HEK293 (cell line): ENCODE measurements around the gene ART5.

ENCODE experiments used
- CTCF ChIA-PET: fragments of 350-600 bp; formaldehyde crosslinking; extraction: SDS; loops from one replicate; lab custom pipeline; 2021; ENCODE audit warnings: antibody characterized with exemption; lab: Yijun Ruan, JAX
- POLR2A ChIA-PET: fragments of 300-600 bp; formaldehyde crosslinking; extraction: SDS; loops from one replicate; lab custom pipeline; 2020; ENCODE audit warnings: antibody characterized with exemption, inconsistent platforms; lab: Yijun Ruan, JAX
- H3K27ac ChIP-seq: fragments of 200-500 bp; sonication (Bioruptor generic); 2 replicates; pipeline ENCODE4 v1.5.1; 2014; ENCODE audit warnings: low read depth, low read length, control low read depth, inconsistent platforms; ENCODE audit errors: extremely low read depth
- H3K36me3 ChIP-seq, 2 experiments: fragments of 200-500 bp in 1 of 2; sonication (Bioruptor generic) in 1 of 2; 1 replicate in 1 of 2; 2 replicates in 1 of 2; pipeline ENCODE4 v1.5.1; 2014 to 2017; ENCODE audit warnings: inconsistent platforms in 2 of 2, low read length in 2 of 2; ENCODE audit not compliant: control insufficient read depth in 2 of 2, insufficient read depth in 1 of 2
- H3K4me1 ChIP-seq: fragments of 200-500 bp; sonication (Bioruptor generic); 2 replicates; pipeline ENCODE4 v1.5.1; 2014; ENCODE audit warnings: mild to moderate bottlenecking, low read length, inconsistent platforms; ENCODE audit not compliant: control insufficient read depth, insufficient read depth
- H3K4me3 ChIP-seq: 2 replicates; pipeline ENCODE4 v1.5.1; 2011; ENCODE audit warnings: low read depth, mild to moderate bottlenecking, control low read depth, low read length, moderate library complexity
- H3K9me3 ChIP-seq: fragments of 200-500 bp; sonication (Bioruptor generic); 2 replicates; pipeline ENCODE4 v1.5.1; 2014; ENCODE audit warnings: low read depth, low read length, inconsistent platforms; ENCODE audit not compliant: control insufficient read depth, insufficient read depth
- EGR2 ChIP-seq: fragments of 450-650 bp; formaldehyde crosslinking; IDR thresholded peaks from 2 replicates; pipeline ENCODE4 v1.5.1; 2016; ENCODE audit warnings: low read depth, missing biosample characterization, missing genetic modification characterization
- GFI1B ChIP-seq: fragments of 450-650 bp; formaldehyde crosslinking; IDR thresholded peaks from 2 replicates; pipeline ENCODE4 v1.5.1; 2016; ENCODE audit warnings: missing biosample characterization, missing genetic modification characterization
- KLF10 ChIP-seq: fragments of 450-650 bp; IDR thresholded peaks from 2 replicates; pipeline ENCODE4 v1.5.1; 2018; ENCODE audit warnings: missing biosample characterization, mild to moderate bottlenecking, missing genetic modification characterization
- SCRT2 ChIP-seq: fragments of 450-650 bp; formaldehyde crosslinking; IDR thresholded peaks from 2 replicates; pipeline ENCODE4 v1.5.1; 2016; ENCODE audit warnings: missing biosample characterization, missing genetic modification characterization
- SP3 ChIP-seq: fragments of 450-650 bp; formaldehyde crosslinking; IDR thresholded peaks from 2 replicates; pipeline ENCODE4 v1.5.1; 2016; ENCODE audit warnings: missing biosample characterization, missing genetic modification characterization
- TRIM28 ChIP-seq: IDR thresholded peaks from 2 replicates; pipeline ENCODE4 v1.6.1; 2011; ENCODE audit warnings: low read length, control low read depth, borderline replicate concordance
- YY2 ChIP-seq: fragments of 450-650 bp; formaldehyde crosslinking; IDR thresholded peaks from 2 replicates; pipeline ENCODE4 v1.5.1; 2016; ENCODE audit warnings: missing biosample characterization, missing genetic modification characterization
- ZBTB48 ChIP-seq: fragments of 450-650 bp; formaldehyde crosslinking; IDR thresholded peaks from 2 replicates; pipeline ENCODE4 v1.5.1; 2016; ENCODE audit warnings: missing biosample characterization, missing genetic modification characterization
- ZNF133 ChIP-seq: fragments of 450-650 bp; formaldehyde crosslinking; IDR thresholded peaks from 2 replicates; pipeline ENCODE4 v1.5.1; 2016; ENCODE audit warnings: missing biosample characterization, missing genetic modification characterization
- ZNF138 ChIP-seq: fragments of 450-650 bp; formaldehyde crosslinking; IDR thresholded peaks from 2 replicates; pipeline ENCODE4 v1.5.1; 2016; ENCODE audit warnings: missing biosample characterization, missing genetic modification characterization, borderline replicate concordance
- ZNF16 ChIP-seq: fragments of 450-650 bp; formaldehyde crosslinking; IDR thresholded peaks from 2 replicates; pipeline ENCODE4 v1.5.1; 2016; ENCODE audit warnings: low read depth, missing biosample characterization, missing genetic modification characterization
- ZNF169 ChIP-seq: fragments of 450-650 bp; formaldehyde crosslinking; IDR thresholded peaks from 2 replicates; pipeline ENCODE4 v1.5.1; 2016; ENCODE audit warnings: missing biosample characterization, missing genetic modification characterization
- ZNF2 ChIP-seq: fragments of 450-650 bp; formaldehyde crosslinking; IDR thresholded peaks from 2 replicates; pipeline ENCODE4 v1.5.1; 2016; ENCODE audit warnings: missing biosample characterization, missing genetic modification characterization
- ZNF214 ChIP-seq: fragments of 450-650 bp; formaldehyde crosslinking; IDR thresholded peaks from 2 replicates; pipeline ENCODE4 v1.5.1; 2017; ENCODE audit warnings: missing biosample characterization, mild to moderate bottlenecking, missing genetic modification characterization, borderline replicate concordance
- ZNF324 ChIP-seq: fragments of 450-650 bp; formaldehyde crosslinking; IDR thresholded peaks from 2 replicates; pipeline ENCODE4 v1.5.1; 2016; ENCODE audit warnings: missing biosample characterization, missing genetic modification characterization
- ZNF426 ChIP-seq: fragments of 450-650 bp; formaldehyde crosslinking; IDR thresholded peaks from 2 replicates; pipeline ENCODE4 v1.5.1; 2017; ENCODE audit warnings: missing biosample characterization, missing genetic modification characterization, mild to moderate bottlenecking, inconsistent platforms, moderate library complexity
- ZNF530 ChIP-seq: fragments of 450-650 bp; formaldehyde crosslinking; IDR thresholded peaks from 2 replicates; pipeline ENCODE4 v1.5.1; 2016; ENCODE audit warnings: low read depth, missing biosample characterization, missing genetic modification characterization
- ZNF629 ChIP-seq: fragments of 450-650 bp; formaldehyde crosslinking; IDR thresholded peaks from 2 replicates; pipeline ENCODE4 v1.5.1; 2017; ENCODE audit warnings: missing biosample characterization, missing genetic modification characterization
- ZNF670 ChIP-seq: fragments of 450-650 bp; formaldehyde crosslinking; IDR thresholded peaks from 2 replicates; pipeline ENCODE4 v1.5.1; 2016; ENCODE audit warnings: missing biosample characterization, missing genetic modification characterization, low read depth
- ZNF747 ChIP-seq: fragments of 450-650 bp; formaldehyde crosslinking; IDR thresholded peaks from 2 replicates; pipeline ENCODE4 v1.5.1; 2016; ENCODE audit warnings: missing biosample characterization, missing genetic modification characterization
- ZNF843 ChIP-seq: fragments of 450-650 bp; formaldehyde crosslinking; IDR thresholded peaks from 2 replicates; pipeline ENCODE4 v1.5.1; 2016; ENCODE audit warnings: missing biosample characterization, missing genetic modification characterization
- TF ChIP-seq, protein P1 (sequence below): fragments of 450-650 bp; formaldehyde crosslinking; conservative IDR thresholded peaks from 2 replicates; pipeline ENCODE4 v1.5.1; 2016; ENCODE audit warnings: low read depth, missing biosample characterization, missing genetic modification characterization
- TF ChIP-seq, protein P2 (sequence below): fragments of 450-650 bp; formaldehyde crosslinking; IDR thresholded peaks from 2 replicates; pipeline ENCODE4 v1.5.1; 2016; ENCODE audit warnings: missing biosample characterization, missing genetic modification characterization
- TF ChIP-seq, protein P3 (sequence below): fragments of 450-650 bp; formaldehyde crosslinking; IDR thresholded peaks from 2 replicates; pipeline ENCODE4 v1.5.1; 2017; ENCODE audit warnings: missing biosample characterization, missing genetic modification characterization

Gene ART5

GRCh38 chr11:3635641-3636375 is 6.0 kb downstream of the ART5 start:
- Histone ChIP-seq H3K36me3 (no peaks in the 10 kb centered on the region), H3K4me1 (no peaks in the 10 kb centered on the region), H3K9me3 (no peaks in the 10 kb centered on the region), H3K4me3 (no peak overlapping the region), H3K27ac (no peak overlapping the region)
- no peak for TF ChIP-seq ZNF629 (tag by site-specific recombination)
- TF ChIP-seq, protein P1, sequence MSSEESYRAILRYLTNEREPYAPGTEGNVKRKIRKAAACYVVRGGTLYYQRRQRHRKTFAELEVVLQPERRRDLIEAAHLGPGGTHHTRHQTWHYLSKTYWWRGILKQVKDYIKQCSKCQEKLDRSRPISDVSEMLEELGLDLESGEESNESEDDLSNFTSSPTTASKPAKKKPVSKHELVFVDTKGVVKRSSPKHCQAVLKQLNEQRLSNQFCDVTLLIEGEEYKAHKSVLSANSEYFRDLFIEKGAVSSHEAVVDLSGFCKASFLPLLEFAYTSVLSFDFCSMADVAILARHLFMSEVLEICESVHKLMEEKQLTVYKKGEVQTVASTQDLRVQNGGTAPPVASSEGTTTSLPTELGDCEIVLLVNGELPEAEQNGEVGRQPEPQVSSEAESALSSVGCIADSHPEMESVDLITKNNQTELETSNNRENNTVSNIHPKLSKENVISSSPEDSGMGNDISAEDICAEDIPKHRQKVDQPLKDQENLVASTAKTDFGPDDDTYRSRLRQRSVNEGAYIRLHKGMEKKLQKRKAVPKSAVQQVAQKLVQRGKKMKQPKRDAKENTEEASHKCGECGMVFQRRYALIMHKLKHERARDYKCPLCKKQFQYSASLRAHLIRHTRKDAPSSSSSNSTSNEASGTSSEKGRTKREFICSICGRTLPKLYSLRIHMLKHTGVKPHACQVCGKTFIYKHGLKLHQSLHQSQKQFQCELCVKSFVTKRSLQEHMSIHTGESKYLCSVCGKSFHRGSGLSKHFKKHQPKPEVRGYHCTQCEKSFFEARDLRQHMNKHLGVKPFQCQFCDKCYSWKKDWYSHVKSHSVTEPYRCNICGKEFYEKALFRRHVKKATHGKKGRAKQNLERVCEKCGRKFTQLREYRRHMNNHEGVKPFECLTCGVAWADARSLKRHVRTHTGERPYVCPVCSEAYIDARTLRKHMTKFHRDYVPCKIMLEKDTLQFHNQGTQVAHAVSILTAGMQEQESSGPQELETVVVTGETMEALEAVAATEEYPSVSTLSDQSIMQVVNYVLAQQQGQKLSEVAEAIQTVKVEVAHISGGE (tag by site-specific recombination) = no peak
- no peak for TF ChIP-seq ZNF843 (tag by site-specific recombination)
- TF ChIP-seq, protein P2, sequence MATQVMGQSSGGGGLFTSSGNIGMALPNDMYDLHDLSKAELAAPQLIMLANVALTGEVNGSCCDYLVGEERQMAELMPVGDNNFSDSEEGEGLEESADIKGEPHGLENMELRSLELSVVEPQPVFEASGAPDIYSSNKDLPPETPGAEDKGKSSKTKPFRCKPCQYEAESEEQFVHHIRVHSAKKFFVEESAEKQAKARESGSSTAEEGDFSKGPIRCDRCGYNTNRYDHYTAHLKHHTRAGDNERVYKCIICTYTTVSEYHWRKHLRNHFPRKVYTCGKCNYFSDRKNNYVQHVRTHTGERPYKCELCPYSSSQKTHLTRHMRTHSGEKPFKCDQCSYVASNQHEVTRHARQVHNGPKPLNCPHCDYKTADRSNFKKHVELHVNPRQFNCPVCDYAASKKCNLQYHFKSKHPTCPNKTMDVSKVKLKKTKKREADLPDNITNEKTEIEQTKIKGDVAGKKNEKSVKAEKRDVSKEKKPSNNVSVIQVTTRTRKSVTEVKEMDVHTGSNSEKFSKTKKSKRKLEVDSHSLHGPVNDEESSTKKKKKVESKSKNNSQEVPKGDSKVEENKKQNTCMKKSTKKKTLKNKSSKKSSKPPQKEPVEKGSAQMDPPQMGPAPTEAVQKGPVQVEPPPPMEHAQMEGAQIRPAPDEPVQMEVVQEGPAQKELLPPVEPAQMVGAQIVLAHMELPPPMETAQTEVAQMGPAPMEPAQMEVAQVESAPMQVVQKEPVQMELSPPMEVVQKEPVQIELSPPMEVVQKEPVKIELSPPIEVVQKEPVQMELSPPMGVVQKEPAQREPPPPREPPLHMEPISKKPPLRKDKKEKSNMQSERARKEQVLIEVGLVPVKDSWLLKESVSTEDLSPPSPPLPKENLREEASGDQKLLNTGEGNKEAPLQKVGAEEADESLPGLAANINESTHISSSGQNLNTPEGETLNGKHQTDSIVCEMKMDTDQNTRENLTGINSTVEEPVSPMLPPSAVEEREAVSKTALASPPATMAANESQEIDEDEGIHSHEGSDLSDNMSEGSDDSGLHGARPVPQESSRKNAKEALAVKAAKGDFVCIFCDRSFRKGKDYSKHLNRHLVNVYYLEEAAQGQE (tag by site-specific recombination) = no peak
- TF ChIP-seq ZNF670 = no peak
- TF ChIP-seq TRIM28 = no peak
- TF ChIP-seq ZNF426 = no peak
- TF ChIP-seq ZNF747 = no peak
- TF ChIP-seq GFI1B (tag by site-specific recombination) = no peak
- no peak for TF ChIP-seq EGR2 (tag by site-specific recombination)
- TF ChIP-seq, protein P3, sequence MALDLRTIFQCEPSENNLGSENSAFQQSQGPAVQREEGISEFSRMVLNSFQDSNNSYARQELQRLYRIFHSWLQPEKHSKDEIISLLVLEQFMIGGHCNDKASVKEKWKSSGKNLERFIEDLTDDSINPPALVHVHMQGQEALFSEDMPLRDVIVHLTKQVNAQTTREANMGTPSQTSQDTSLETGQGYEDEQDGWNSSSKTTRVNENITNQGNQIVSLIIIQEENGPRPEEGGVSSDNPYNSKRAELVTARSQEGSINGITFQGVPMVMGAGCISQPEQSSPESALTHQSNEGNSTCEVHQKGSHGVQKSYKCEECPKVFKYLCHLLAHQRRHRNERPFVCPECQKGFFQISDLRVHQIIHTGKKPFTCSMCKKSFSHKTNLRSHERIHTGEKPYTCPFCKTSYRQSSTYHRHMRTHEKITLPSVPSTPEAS = no peak
- no peak for TF ChIP-seq YY2
- CTCF ChIA-PET = no interaction called here
- POLR2A ChIA-PET = no interaction called here

DNA sequence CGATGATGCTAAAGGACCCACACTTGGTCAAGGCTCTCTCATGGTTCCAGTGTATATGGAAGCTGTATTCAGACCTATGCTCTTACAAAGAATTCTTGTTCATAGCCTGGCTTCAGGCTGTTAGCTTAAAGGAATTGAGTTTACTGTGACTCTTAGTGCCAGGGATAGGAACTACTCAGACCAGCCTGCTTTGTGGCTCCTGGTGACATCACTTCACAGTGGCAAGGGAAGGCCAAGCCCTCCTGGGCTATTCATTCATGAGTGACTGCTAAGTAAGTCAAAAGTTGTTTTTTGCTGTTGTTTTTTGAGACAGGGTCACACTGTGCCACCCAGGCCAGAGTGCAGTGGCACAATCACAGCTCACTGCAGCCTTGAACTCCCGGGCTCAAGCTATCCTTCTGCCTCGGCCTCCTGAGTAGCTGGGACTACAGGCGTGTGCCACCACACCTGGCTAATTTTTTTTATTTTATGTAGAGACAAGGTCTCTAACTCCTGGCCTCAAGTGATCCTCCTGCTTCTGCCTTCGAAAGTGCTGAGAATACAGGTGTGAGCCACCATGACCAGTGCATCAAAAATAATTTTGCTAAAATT is 9.6 kb downstream of the ART5 start:
- H3K9me3 ChIP-seq = no peaks in the 10 kb centered on the region
- no peak overlapping the region for H3K27ac ChIP-seq
- H3K4me3 ChIP-seq = no peak overlapping the region
- ChIA-PET POLR2A (interaction anchor here (0.5 kb wide), 1 partner anchor 1162 kb away, joined by 3 read pairs; no protein-coding TSS in a partner anchor), CTCF (interaction anchor here (0.5 to 2.2 kb wide), 4 partner anchors 11 to 89 kb away, joined by 3 to 6 read pairs (median 4); no protein-coding TSS in a partner anchor)
- no peaks in the 10 kb centered on the region for H3K4me1 ChIP-seq
- no peaks in the 10 kb centered on the region for H3K36me3 ChIP-seq
- TF ChIP-seq ZNF214 = no peak
- no peak for TF ChIP-seq ZBTB48 (tag by site-specific recombination)
- TF ChIP-seq ZNF747 = no peak
- no peak for TF ChIP-seq KLF10
- TF ChIP-seq ZNF138 = no peak
- TF ChIP-seq ZNF169 (tag by site-specific recombination) = no peak
- TF ChIP-seq, protein P2 (tag by site-specific recombination) = no peak
- no peak for TF ChIP-seq ZNF16 (tag by site-specific recombination)
- no peak for TF ChIP-seq SCRT2
- TF ChIP-seq ZNF133 = no peak
- no peak for TF ChIP-seq ZNF2
- TF ChIP-seq SP3 (tag by site-specific recombination) = no peak
- no peak for TF ChIP-seq ZNF530 (tag by site-specific recombination)
- no peak for TF ChIP-seq ZNF324 (tag by site-specific recombination)
